K562 (cell line): Measurements from ENCODE around the gene HDHD5. TPM values are rescaled to one million over a fixed set of nuclear protein-coding genes. Genes with fewer than 3 reads are reported as not detected.
A peak's percentile ranks its signal among the peaks of the same experiment; 100 is the strongest.

Experiments
- ATAC-seq: fragments of 200-7000 bp; cut with Tn5 transposase; 3 replicates; pipeline ENCODE4 v1.9.1; 2020; ENCODE audit warnings: moderate library complexity
- BruUV-seq: library from RNA; stranded (reverse); fragments of 400-500 nt; replicated peaks from 2 replicates; lab custom pipeline; 2021; lab: Mats Ljungman, UMichigan
- CTCF ChIA-PET: fragments of 300-600 bp; formaldehyde crosslinking; extraction: SDS; loops from one replicate; lab custom pipeline; 2021; ENCODE audit warnings: low intra/inter-chr PET ratio; lab: Yijun Ruan, JAX
- POLR2A ChIA-PET: fragments of 300-600, 350-650 bp; sonication (Branson Sonifier 250); formaldehyde crosslinking; extraction: SDS; loops from one replicate; lab custom pipeline; 2021; ENCODE audit warnings: antibody characterized with exemption, inconsistent platforms; lab: Yijun Ruan, JAX
- DNase-seq, 4 experiments: peaks; one replicate each; pipeline versions ENCODE4 v3.0.0 to v3.0.0-alpha.2; 2011 to 2018; ENCODE audit warnings: low spot score in 3 of 4, mixed read lengths in 3 of 4; ENCODE audit errors: extremely low read depth in 1 of 4
- FAIRE-seq: peaks from 2 replicates; lab custom pipeline; 2011; peaks lifted over from hg19 to GRCh38; lab: Jason Lieb, UNC
- H2AFZ ChIP-seq: 2 replicates; pipeline ENCODE4 v1.6.0; 2011; ENCODE audit warnings: low read depth, low read length, control low read depth, inconsistent platforms
- H3K27ac ChIP-seq: fragments of 200-600 bp; 3 replicates; pipeline ENCODE4 v1.8.0; 2011; ENCODE audit warnings: low read depth, mild to moderate bottlenecking, control low read depth, inconsistent platforms, low read length, moderate library complexity, mixed read lengths; ENCODE audit errors: extremely low read depth
- H3K27me3 ChIP-seq, 2 experiments: fragments of 300-600 bp in 1 of 2; 2 replicates in 1 of 2; 3 replicates in 1 of 2; pipeline versions ENCODE4 v1.6.0 to v1.8.0; 2011; ENCODE audit warnings: inconsistent platforms in 2 of 2, low read length in 2 of 2, mild to moderate bottlenecking in 1 of 2, mixed read lengths in 1 of 2, moderate library complexity in 1 of 2; ENCODE audit not compliant: control insufficient read depth in 2 of 2, insufficient read depth in 2 of 2
- H3K36me3 ChIP-seq: fragments of 300-600 bp; 3 replicates; pipeline ENCODE4 v1.8.0; 2011; ENCODE audit warnings: mild to moderate bottlenecking, low read length, inconsistent platforms; ENCODE audit not compliant: control insufficient read depth, insufficient read depth
- H3K4me1 ChIP-seq, 2 experiments: fragments of 200-600 bp in 1 of 2; replicated peaks in 1 of 2; 2 replicates in 1 of 2; 3 replicates in 1 of 2; pipeline versions ENCODE4 v1.5.1 to v1.8.0; 2011; ENCODE audit warnings: inconsistent platforms in 2 of 2, low read length in 2 of 2, mild to moderate bottlenecking in 1 of 2, mixed read lengths in 1 of 2, moderate library complexity in 1 of 2; ENCODE audit not compliant: control insufficient read depth in 2 of 2, insufficient read depth in 2 of 2
- H3K4me2 ChIP-seq: 2 replicates; pipeline ENCODE4 v1.6.1; 2011; ENCODE audit warnings: low read length, control low read depth, inconsistent platforms, mixed read lengths; ENCODE audit not compliant: insufficient read depth
- H3K4me3 ChIP-seq: fragments of 200-600 bp; sonication (generic), shearing (Covaris generic); 2 replicates; pipeline ENCODE4 v1.5.1; 2016; ENCODE audit warnings: control low read depth, inconsistent platforms
- H3K79me2 ChIP-seq: fragments of 200-600 bp; 3 replicates; pipeline ENCODE4 v1.8.0; 2011; ENCODE audit warnings: low read length, inconsistent platforms; ENCODE audit not compliant: control insufficient read depth, insufficient read depth
- H3K9ac ChIP-seq, 2 experiments: 2 replicates each; pipeline versions ENCODE4 v1.6.0 to v1.6.1; 2011; ENCODE audit warnings: low read depth in 2 of 2, low read length in 2 of 2, control low read depth in 1 of 2, inconsistent platforms in 1 of 2, mild to moderate bottlenecking in 1 of 2, mixed read lengths in 1 of 2; ENCODE audit not compliant: insufficient read depth in 1 of 2
- H3K9me1 ChIP-seq: one replicate; pipeline ENCODE4 v1.6.0; 2011; ENCODE audit warnings: inconsistent platforms, mild to moderate bottlenecking, low read length, moderate library complexity; ENCODE audit not compliant: control insufficient read depth, insufficient read depth
- H3K9me3 ChIP-seq: replicated peaks from 2 replicates; pipeline ENCODE4 v1.5.1; 2011; ENCODE audit warnings: low read depth, low read length, inconsistent platforms; ENCODE audit not compliant: control insufficient read depth, insufficient read depth
- H4K20me1 ChIP-seq: replicated peaks from 2 replicates; pipeline ENCODE4 v1.6.1; 2011; ENCODE audit warnings: low read length, inconsistent platforms, mixed read lengths; ENCODE audit not compliant: control insufficient read depth, insufficient read depth
- CTCF ChIP-seq, 3 experiments: IDR thresholded peaks in 2 of 3; conservative IDR thresholded peaks in 1 of 3; 2 replicates each; pipeline ENCODE4 v1.5.1; 2011 to 2012; ENCODE audit warnings: low read length in 3 of 3, mild to moderate bottlenecking in 3 of 3, control low read depth in 2 of 3, improper control_type of control experiment in 1 of 3, inconsistent platforms in 1 of 3, low read depth in 1 of 3, mixed read lengths in 1 of 3, moderate library complexity in 1 of 3; ENCODE audit not compliant: insufficient read depth in 2 of 3
- FOSL1 ChIP-seq: fragments of 200-800 bp; sonication (Bioruptor generic); conservative IDR thresholded peaks from 2 replicates; pipeline ENCODE4 v1.6.1; 2016; ENCODE audit warnings: missing genetic modification characterization, missing compliant biosample characterization
- GTF2B ChIP-seq: IDR thresholded peaks from 2 replicates; pipeline ENCODE4 v1.6.1; 2011; ENCODE audit not compliant: insufficient read length; ENCODE audit errors: extremely low read depth
- GTF3C2 ChIP-seq: IDR thresholded peaks from 3 replicates; pipeline ENCODE4 v1.6.1; 2011; ENCODE audit warnings: borderline replicate concordance, mild to moderate bottlenecking, moderate library complexity; ENCODE audit not compliant: insufficient read length; ENCODE audit errors: extremely low read depth
- MBD2 ChIP-seq: sonication (generic); IDR thresholded peaks from 2 replicates; pipeline ENCODE4 v1.6.1; 2016; ENCODE audit warnings: low read depth, borderline replicate concordance
- YY1 ChIP-seq, 3 experiments: IDR thresholded peaks; 2 replicates each; pipeline ENCODE4 v1.6.1; 2011; ENCODE audit warnings: low read length in 2 of 3, mild to moderate bottlenecking in 2 of 3, moderate library complexity in 2 of 3, borderline replicate concordance in 1 of 3, control low read depth in 1 of 3, low read depth in 1 of 3; ENCODE audit not compliant: insufficient read depth in 3 of 3, insufficient replicate concordance in 2 of 3, control insufficient read depth in 1 of 3, insufficient read length in 1 of 3; ENCODE audit errors: extremely low read depth in 1 of 3
- ZBTB8A ChIP-seq: fragments of 450-650 bp; IDR thresholded peaks from 2 replicates; pipeline ENCODE4 v1.6.1; 2018; ENCODE audit warnings: mild to moderate bottlenecking, moderate library complexity; ENCODE audit not compliant: partially characterized antibody
- ZNF124 ChIP-seq: sonication (generic); formaldehyde crosslinking; IDR thresholded peaks from 2 replicates; pipeline ENCODE4 v1.8.1; 2022; ENCODE audit warnings: missing genetic modification reagents
- WGBS: fragments of 100-300 bp; shearing (Covaris generic); methylation state at CpG from one replicate; pipeline ENCODE4 v1.1.6; 2016; ENCODE audit warnings: low coverage, mixed read lengths; ENCODE audit not compliant: insufficient coverage; ENCODE audit errors: missing lambda C conversion rate; 5-methylcytosine and 5-hydroxymethylcytosine counted together
- in situ Hi-C: fragments of 300-500 bp; cut with MboI; formaldehyde crosslinking; loops from 4 replicates; pipeline ENCODE4 v1.15.0; 2018; ENCODE audit warnings: inconsistent platforms, mixed read lengths
- intact Hi-C: fragments of 100-400 bp; cut with micrococcal nuclease; formaldehyde crosslinking; loops from 2 replicates; pipeline ENCODE4 v1.14.2; 2022
- polyA plus RNA-seq, 8 experiments: library from polyadenylated mRNA; depleted of rRNA in 4 of 8; stranded (reverse) in 5 of 8; unstranded in 3 of 8; fragments of >200 nt; fragmentation: Nextera tagmentation in 2 of 8; fragmentation: Illumina TruSeq in 1 of 8; extraction: Ambion mirVana in 2 of 8; extraction: Trizol in 1 of 8; gene quantifications; 2 replicates each; pipeline versions ENCODE4 v1.2.1 to v1.2.3, GENCODE V29; 2011 to 2014; ENCODE audit warnings: inconsistent platforms in 1 of 8, missing spikeins in 1 of 8
- total RNA-seq, 7 experiments: library from RNA; depleted of rRNA in 6 of 7; stranded (reverse); fragments of >200 nt in 6 of 7; fragmentation: Illumina TruSeq in 2 of 7; extraction: Trizol in 2 of 7; gene quantifications; 2 replicates each; pipeline versions ENCODE4 v1.2.1 to v1.2.3, GENCODE V29; 2011 to 2021; ENCODE audit warnings: low replicate concordance in 1 of 7

HDHD5 gene
- total and polyA plus RNA-seq, 9 of the 15 experiments (the other 6 are each of a cell fraction or from before 2014, with no cell fraction given), result 1.6 to 36.6 (median 24.2) TPM

GRCh38 chr22:17106161-17106784 is 52.8 kb downstream of the HDHD5 start:
- no peaks in the 10 kb centered on the region for H3K79me2 ChIP-seq
- no peak for DNase-seq
- no TSS peak for BruUV-seq
- H4K20me1 ChIP-seq, result no peaks in the 10 kb centered on the region; the same call in 1 of the 2 replicates
- H3K9me3 ChIP-seq, result no peaks in the 10 kb centered on the region
- no peak overlapping the region for H2AFZ ChIP-seq
- H3K9ac ChIP-seq, result no peak overlapping the region
- no peaks in the 10 kb centered on the region for H3K9me1 ChIP-seq
- POLR2A ChIA-PET, result interaction anchor here (1.1 kb wide), 1 partner anchor 11 kb away, joined by 4 read pairs; no protein-coding TSS in a partner anchor
- H3K36me3 ChIP-seq, result peaks cover 36% of the 10 kb centered on the region; the same call in 2 of the 3 replicates
- H3K4me3 ChIP-seq, result no peak overlapping the region
- no peak overlapping the region for H3K27ac ChIP-seq
- H3K27me3 ChIP-seq, result no peaks in the 10 kb centered on the region
- in situ Hi-C loops, result no loop called here
- CTCF ChIA-PET, result no interaction called here
- peak; percentile 60 for ATAC-seq
- 0 out of 6 replicates have a peak, but pooled peaks of 1 of the 3 experiments have one; percentile 21 for TF ChIP-seq CTCF (IDR thresholded peaks at IDR 0.05 in 2 of 3, conservative IDR thresholded peaks at IDR 0.05 in 1 of 3; ENCODE audit: insufficient read depth in 2 of 3, low read depth in 1 of 3, low read length in 3 of 3)
- no peak for TF ChIP-seq GTF2B
- TF ChIP-seq MBD2, result no peak
- no peak for TF ChIP-seq ZBTB8A
- TF ChIP-seq ZNF124 (CRISPR knock-in tag), result no peak
- no peak for TF ChIP-seq YY1 (IDR thresholded peaks at IDR 0.05; ENCODE audit: borderline replicate concordance in 1 of 3, control insufficient read depth in 1 of 3, extremely low read depth in 1 of 3, insufficient read depth in 3 of 3, insufficient read length in 1 of 3, insufficient replicate concordance in 2 of 3, low read depth in 1 of 3, low read length in 2 of 3)
- TF ChIP-seq FOSL1 (tag), result no peak
- no peak for TF ChIP-seq GTF3C2
- intact Hi-C loops, result no loop called here
- peaks cover 5 to 12% of the 10 kb centered on the region in 2 experiments; a peak in 3 of 5 replicates for H3K4me1 ChIP-seq
- no peak overlapping the region for H3K4me2 ChIP-seq
- FAIRE-seq, result no peak
- WGBS, result 77% methylated on average over 12 of the region's 12 CpGs
